ENCODE data around the gene NUDT14. TPM values are rescaled to one million over a fixed set of nuclear protein-coding genes. Genes with fewer than 3 reads are reported as not detected.

Gene NUDT14
- total RNA-seq, 4 donors from 2014 or later = 11.0 to 22.3 (median 13.2) TPM; not detected in 1

DNA sequence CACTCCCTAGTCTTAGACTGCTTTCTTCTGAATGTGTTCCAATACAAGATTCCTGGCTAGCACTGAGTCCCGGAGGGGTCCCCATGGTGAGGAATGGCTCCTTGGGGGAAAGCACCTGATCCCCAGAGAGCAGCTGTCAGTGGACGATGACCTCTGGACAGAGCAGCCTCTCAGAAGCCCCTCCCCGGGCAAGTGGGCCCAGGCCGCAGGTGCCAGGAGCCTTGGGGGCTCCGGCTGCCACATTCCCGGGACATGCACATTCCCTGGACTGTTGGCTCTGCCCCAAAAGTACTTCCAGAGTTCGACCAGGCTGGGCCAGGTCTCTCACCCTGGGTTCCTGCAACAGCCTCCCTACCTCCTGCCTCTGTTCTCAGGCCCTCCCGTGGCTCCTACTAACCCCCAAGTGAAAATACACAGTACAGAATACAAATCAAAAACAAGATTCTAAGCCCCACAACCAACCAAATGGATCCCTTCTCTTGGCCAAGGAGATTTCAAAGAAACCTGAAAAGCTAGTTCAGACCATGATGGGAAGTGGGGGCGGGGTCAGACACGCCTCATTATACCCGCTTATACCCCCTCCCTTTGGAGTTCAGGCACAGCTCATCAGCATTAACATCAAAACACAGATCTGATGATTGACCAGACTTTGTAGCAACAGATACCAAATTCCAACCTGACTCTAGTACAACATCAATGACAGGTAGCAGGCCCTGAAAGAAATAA, 43.9 kb upstream of the NUDT14 start:
- H3K27ac ChIP-seq = no peak overlapping the region
- no peak for TF ChIP-seq POLR2A (IDR thresholded peaks at IDR 0.05)
- TF ChIP-seq CTCF (IDR thresholded peaks at IDR 0.05) = no peak
- no peaks in the 10 kb centered on the region for H3K36me3 ChIP-seq
- no peak for DNase-seq
- no peaks in the 10 kb centered on the region for H3K4me1 ChIP-seq
- H3K9me3 ChIP-seq = no peaks in the 10 kb centered on the region
- no peaks in the 10 kb centered on the region for H3K27me3 ChIP-seq
- intact Hi-C loops (cut with DNase I; ENCODE audit: low total_unique reads) = no loop called here
- H3K4me3 ChIP-seq = no peak overlapping the region

GRCh38 chr14:105223770-105224544, 42.8 kb upstream of the NUDT14 start:
- TF ChIP-seq CTCF (IDR thresholded peaks at IDR 0.05) = no peak
- no peak for TF ChIP-seq POLR2A (IDR thresholded peaks at IDR 0.05)
- H3K36me3 ChIP-seq = no peaks in the 10 kb centered on the region
- intact Hi-C loops (cut with DNase I; ENCODE audit: low total_unique reads) = no loop called here

DNA sequence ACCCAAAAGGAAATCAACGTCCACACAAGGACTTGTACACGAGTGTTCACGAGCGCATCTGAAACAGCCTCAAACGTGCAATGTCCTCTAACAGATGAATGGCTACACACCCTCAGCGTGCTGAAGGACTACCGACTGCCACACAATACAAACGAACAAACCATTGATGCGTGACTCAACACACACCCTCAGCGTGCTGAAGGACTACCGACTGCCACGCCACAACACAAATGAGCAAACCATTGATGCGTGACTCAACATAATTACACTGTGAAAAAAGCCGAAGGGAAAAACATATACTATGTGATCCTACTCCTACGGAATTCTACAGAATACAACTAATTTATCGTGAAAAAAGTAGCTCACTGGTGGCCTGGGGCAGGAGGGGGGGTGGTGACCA, 42.1 kb upstream of the NUDT14 start:
- Histone ChIP-seq H3K36me3 (no peaks in the 10 kb centered on the region), H3K4me3 (no peak overlapping the region), H3K9me3 (no peaks in the 10 kb centered on the region), H3K4me1 (no peaks in the 10 kb centered on the region), H3K27ac (no peak overlapping the region), H3K27me3 (no peaks in the 10 kb centered on the region)
- TF ChIP-seq POLR2A (IDR thresholded peaks at IDR 0.05) (no peak), CTCF (IDR thresholded peaks at IDR 0.05) (no peak)
- DNase-seq = no peak
- intact Hi-C loops (cut with DNase I; ENCODE audit: low total_unique reads) = no loop called here

More at GRCh38 chr14:105223770-105224544, 42.8 kb upstream of the NUDT14 start:
- DNase-seq = no peak
- no peak overlapping the region for H3K27ac ChIP-seq
- no peak overlapping the region for H3K4me3 ChIP-seq
- no peaks in the 10 kb centered on the region for H3K27me3 ChIP-seq
- H3K9me3 ChIP-seq = no peaks in the 10 kb centered on the region
- H3K4me1 ChIP-seq = no peaks in the 10 kb centered on the region

DNA sequence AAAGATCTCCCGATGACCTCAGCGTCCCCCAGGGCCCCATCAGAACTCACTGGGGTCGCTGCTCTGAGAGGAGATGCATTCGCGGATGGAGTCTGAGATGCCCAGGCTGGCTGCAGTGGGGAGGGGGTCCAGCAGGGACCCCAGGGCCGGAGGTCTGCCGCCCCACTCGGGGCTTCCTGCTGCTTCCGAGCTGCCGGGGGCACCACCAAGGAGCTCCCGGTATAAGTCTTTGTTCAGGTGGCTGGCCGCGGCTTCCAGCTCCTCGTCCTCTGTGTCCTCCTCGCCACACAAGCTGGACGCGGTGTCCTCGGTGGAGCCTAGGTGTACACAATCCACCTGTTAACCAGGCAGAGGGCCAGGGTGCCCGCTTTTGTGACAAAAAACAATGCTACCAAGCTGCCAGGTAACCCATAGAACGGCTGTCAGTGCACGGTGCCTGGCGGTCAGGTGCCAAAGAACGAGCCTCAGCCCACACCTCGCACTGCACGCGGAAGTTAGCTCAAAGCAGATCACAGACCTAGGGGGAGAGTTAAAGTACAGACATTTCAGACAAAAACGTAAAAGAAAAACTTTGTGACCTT, 40.6 kb upstream of the NUDT14 start:
- Histone ChIP-seq H3K4me3 (no peak overlapping the region), H3K27me3 (no peaks in the 10 kb centered on the region), H3K4me1 (no peaks in the 10 kb centered on the region), H3K36me3 (no peaks in the 10 kb centered on the region), H3K27ac (no peak overlapping the region), H3K9me3 (no peaks in the 10 kb centered on the region)
- no peak for TF ChIP-seq CTCF (IDR thresholded peaks at IDR 0.05)
- no peak for TF ChIP-seq POLR2A (IDR thresholded peaks at IDR 0.05)
- intact Hi-C loops (cut with DNase I; ENCODE audit: low total_unique reads) = no loop called here
- no peak for DNase-seq
